22Rv1 (cell line): Measurements from ENCODE around the gene MYL6.

Experiments
- H3K27ac ChIP-seq: fragments of 450-650 bp; 2 replicates; pipeline ENCODE4 v1.5.1; 2017
- CTCF ChIP-seq: fragments of 450-650 bp; IDR thresholded peaks from 2 replicates; pipeline ENCODE4 v1.5.1; 2017; ENCODE audit warnings: mild to moderate bottlenecking
- ZFX ChIP-seq: fragments of 450-650 bp; IDR thresholded peaks from 2 replicates; pipeline ENCODE4 v1.6.1; 2017; ENCODE audit warnings: antibody characterized with exemption, borderline replicate concordance

MYL6 gene

GRCh38 chr12:56130876-56131275 lies 27.3 kb upstream of the MYL6 start:
- no peak for TF ChIP-seq CTCF
- no peak for TF ChIP-seq ZFX
- H3K27ac ChIP-seq = peak overlapping the region; percentile 88

DNA sequence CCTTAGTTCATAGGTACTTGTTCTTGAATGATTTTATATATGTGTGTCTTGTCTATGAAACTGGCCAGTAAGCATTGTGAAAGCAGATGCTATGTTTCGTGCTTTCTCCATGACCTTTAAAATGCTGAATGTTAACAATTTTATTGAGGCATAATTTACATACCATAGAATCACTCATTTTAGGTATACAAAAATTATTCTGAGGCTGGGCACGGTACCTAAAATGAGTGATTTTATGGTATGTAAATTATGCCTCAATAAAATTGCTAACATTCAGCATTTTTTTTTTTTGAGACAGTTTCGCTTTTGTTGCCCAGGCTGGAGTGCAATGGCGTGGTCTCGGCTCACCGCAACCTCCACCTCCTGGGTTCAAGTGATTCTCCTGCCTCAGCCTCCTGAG lies 23.3 kb upstream of the MYL6 start:
- no peak for TF ChIP-seq CTCF
- no peak for TF ChIP-seq ZFX
- no peak overlapping the region for H3K27ac ChIP-seq

DNA sequence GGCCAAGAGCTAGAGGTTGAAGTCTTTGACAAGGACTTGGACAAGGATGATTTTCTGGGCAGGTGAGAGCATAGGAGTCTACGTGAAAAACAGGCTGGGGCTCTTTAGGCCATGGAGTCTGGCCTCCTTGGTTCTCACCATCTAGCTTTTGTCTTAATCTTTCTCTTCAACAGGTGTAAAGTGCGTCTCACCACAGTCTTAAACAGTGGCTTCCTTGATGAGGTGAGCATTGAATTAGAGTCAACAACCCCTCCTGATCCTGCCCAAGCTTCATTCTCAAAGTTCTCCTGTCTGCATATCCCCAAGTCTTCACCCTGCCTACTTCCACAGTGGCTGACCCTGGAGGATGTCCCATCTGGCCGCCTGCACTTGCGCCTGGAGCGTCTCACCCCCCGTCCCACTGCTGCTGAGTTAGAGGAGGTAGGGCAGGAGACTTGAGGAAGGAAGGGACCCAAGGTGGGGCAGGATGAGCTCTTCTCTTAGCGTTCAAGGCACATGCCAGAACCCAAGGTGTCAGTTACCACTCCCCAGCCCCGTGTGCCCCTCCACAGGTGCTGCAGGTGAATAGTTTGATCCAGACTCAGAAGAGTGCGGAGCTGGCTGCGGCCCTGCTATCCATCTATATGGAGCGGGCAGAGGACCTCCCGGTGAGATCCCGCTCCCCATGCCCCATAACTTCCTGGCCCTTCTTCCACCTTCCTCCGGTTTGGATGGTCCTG lies 20.1 kb upstream of the MYL6 start:
- H3K27ac ChIP-seq = no peak overlapping the region
- TF ChIP-seq CTCF (no peak), ZFX (no peak)

DNA sequence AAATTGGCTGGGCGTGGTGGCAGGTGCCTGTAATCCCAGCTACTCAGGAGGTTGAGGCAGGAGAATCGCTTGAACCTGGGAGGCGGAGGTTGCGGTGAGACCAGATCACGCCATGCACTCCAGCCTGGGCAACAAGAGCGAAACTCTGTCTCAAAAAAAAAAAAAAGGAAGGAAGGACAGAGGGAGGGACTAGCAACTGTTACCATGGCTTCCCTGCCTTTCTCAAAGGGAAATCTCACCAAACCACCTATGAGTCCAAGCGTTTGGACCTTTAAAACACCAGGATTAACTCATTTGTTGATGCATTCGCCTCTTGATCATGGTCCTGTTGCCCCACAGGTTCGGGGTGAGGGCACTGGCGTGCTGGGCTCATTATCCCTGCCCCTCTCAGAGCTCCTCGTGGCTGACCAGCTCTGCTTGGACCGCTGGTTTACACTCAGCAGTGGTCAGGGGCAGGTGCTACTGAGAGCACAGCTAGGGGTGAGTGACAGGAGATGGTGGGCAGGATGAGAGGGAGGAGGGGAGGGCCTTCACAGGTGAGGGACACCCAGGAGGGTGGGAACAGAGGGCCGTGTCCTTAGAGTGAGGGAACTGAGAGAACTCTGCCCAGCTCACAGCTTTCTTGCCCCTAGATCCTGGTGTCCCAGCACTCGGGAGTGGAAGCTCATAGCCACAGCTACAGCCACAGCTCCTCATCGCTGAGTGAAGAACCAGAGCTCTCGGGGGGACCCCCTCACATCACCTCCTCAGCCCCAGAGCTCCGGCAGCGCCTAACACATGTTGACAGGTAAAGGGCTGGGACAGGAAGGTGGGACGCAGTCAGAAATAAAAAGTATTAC lies 16.0 kb upstream of the MYL6 start:
- TF ChIP-seq ZFX = no peak
- no peak for TF ChIP-seq CTCF
- peak overlapping the region; percentile 14 for H3K27ac ChIP-seq

- TF ChIP-seq ZFX (no peak), CTCF (no peak)
- H3K27ac ChIP-seq = peak overlapping the region; percentile 14; the same call in 1 of the 2 replicates
Measured at GRCh38 chr12:56143217-56143616, 14.9 kb upstream of the MYL6 start.

- no peak for TF ChIP-seq CTCF
- TF ChIP-seq ZFX = no peak
- H3K27ac ChIP-seq = peak overlapping the region; percentile 24; the same call in 1 of the 2 replicates
Measured at GRCh38 chr12:56143870-56144269, 14.3 kb upstream of the MYL6 start.

DNA sequence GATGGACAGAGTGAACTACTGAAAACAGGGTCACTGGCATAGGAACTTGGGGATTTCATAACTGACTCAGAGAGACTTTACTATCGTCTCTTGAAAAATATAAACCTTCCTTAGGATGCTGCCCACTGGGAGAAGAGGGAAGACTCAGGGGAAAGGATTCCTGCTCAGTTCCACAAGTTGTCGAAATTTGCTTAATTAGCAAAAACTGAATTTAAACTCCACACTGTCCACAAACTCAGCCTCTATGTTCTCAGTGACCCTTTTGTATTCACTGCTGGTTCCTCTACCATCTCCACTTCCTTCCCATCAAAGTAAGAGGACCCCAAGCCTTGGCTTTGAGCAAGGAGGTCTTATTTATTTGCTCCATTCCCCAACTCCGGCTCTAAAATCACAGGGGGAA lies 12.9 kb upstream of the MYL6 start:
- TF ChIP-seq CTCF = no peak
- no peak for TF ChIP-seq ZFX
- H3K27ac ChIP-seq = peak overlapping the region; percentile 24; the same call in 1 of the 2 replicates
